Activated CD4-positive, alpha-beta T cell treated with anti-CD3 and anti-CD28 coated beads, Interleukin-2, amount 50 U/mL, for 16 hours (primary cell): Measurements from ENCODE around the gene ENTPD8.
"Not testable (repeated sequence)": the region's sequence is repeated elsewhere in the genome, so short reads cannot be mapped to it uniquely, and the experiment has no call there.

Experiments used
- DNase-seq: peaks from one replicate; pipeline ENCODE4 v3.0.0-alpha.2; 2020

ENTPD8 gene

DNA sequence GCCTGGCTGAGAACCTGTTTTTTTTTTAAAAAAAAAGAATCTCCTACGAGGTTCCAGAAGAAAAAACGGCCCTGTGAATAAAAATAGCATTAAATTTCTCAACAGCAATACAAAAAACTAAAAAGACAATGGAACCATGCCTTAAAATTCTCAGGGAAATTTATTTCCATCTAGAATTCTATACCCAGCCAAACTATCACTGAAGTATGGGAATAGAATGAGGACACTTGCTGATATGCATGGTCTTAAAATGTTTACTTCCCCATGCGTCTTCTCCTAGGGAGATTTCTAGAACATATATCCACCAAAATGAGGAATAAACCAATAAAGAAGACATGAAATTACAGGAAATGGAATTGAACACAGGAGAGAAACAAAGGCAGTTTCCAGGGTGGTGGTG, 34.5 kb upstream of the ENTPD8 start:
- DNase-seq, result no peak

- DNase-seq, result no peak
Observed at GRCh38 chr9:137474271-137474670, 33.1 kb upstream of the ENTPD8 start.

- no peak for DNase-seq
Observed at GRCh38 chr9:137470785-137471184, 29.6 kb upstream of the ENTPD8 start.

GRCh38 chr9:137467896-137468295, 26.7 kb upstream of the ENTPD8 start:
- no peak for DNase-seq

DNA sequence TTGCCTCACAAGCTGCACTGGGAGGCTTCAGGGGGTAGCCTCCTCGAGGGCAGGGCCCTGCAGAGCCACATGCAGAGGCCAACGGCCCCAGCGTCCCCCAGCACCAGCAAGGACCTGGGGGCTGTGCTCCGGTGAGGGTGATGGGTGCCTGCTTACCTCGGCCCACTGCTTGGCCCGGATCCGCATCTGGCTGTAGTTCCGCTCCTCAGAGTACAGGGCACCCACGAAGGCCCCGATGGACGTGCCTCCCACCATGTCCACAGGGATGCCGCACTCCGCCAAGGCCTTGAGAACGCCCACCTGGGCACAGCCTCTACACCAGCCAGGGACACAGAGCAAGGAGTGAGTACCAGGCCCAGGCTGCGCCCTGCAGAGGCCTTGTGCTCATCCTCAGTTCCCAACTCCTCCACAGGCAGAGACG, 26.0 kb upstream of the ENTPD8 start:
- DNase-seq, result no peak

- not testable (repeated sequence) for DNase-seq
Observed at GRCh38 chr9:137466389-137467085, 25.4 kb upstream of the ENTPD8 start.

DNA sequence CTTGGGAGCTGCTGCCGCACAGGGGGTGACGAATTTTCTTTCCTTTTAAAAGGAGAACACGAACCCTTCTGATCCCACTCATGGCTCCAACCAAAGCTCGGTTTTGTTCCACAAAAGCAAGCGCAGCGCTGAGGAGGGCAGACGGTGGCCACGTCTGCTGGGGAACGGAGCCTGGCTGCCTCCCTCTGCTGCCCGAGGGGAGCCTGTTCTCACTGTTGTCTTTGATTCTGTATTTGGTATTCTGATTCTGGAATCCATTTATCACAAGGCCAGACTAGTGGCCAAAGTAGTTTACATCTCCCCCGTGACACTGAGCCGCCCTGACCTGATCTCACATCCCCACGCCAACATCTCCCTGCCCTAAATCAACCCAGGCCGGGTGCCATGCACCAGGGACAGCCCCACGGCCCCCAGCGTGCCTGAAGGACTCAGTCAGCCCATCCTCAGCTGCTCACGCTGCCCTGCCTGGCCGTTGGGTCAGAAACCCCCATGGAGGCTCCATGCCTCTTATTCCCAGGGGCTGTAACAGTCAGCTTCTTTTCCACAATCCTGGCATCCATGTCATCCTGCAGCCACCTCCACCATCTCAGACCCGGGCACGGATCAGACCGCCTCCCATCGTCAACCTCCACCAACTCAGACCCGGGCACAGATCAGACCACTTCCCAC, 24.7 kb upstream of the ENTPD8 start:
- no peak for DNase-seq

DNA sequence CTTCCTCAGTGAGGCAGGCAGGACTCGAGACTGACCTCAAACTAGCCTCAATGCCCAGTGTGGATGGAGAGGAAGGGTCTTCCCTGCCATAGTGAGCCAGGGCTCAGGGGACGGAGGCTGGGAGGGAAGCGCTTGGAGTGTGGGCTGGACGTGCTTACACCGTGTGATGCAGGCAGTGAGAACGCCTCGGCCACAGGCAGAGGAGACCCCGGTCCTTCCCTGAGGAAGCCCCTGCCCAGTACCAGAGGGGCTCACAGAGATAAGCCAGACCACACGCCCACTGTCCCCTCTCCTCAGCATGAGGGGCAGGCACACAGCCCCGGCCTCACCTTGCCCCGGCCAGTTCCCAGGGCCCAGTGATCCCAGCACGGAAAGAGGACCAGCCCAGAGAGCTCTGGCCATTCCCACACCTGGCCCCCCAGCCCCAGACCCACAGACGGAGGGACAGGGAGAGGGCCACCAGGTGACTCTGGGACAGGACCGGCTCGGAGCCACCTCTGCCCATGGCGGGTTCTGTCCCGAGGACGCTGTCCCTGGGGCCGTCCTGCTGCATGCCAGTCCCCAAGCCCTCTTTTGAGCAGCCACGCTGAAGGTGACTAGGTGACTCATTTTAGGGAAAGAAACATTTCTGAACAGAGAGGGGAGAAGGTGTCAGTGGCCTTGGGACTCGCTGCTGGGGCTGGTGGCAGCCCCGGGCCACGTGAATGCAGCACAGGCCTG, 24.0 kb upstream of the ENTPD8 start:
- DNase-seq, result no peak

DNA sequence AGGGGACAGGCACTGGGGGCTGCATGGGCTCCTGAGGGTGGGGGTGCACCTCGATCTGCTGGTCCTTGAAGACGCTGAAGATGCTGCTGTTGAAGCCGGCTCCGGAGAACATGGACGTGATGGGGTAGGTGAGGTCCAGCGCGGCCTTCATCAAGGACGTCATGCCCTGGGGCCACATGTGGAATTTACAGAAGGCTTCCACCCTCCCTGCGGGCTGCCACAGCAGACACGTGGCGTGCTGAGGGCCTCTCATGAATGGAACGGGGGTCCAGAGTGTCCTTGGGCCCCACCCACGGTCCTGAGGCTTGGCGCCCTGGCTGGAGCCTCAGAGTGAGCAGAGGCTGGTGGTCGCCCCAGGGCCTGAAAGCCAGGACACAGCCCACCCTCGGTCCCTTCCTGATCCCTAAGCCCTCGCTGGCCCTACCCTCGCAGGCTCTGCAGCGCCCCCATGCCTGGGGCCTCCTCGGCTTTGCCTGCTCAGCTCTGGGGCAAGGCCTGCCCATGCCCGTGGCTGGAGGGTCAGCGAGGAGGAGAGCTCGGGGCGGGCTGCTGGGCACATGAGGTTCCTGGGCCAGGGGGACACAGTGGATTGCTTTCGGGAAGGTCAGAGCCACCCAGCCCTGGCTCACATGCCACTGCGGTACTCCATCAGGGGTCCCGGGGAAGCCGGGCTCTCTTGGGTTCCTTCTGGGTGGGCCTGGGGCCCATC, 23.3 kb upstream of the ENTPD8 start:
- no peak for DNase-seq

DNA sequence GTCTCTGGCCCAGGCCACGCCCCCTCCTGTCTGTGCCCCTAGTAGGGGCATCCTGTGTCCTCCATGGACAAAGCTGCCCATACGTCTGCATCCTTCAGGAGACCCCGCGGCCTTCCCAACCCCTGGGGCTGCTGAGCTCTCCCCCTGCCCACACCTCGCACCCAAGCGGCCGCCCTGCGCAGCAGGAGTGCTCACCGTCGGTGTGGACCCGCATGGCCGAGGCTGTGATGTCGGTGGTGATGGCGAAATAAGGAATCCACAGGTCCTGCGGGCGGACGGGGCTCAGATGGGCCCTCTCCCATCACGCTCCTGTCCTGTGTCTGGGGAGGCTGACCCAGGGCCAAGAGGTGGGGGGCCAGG, 22.8 kb upstream of the ENTPD8 start:
- no peak for DNase-seq

GRCh38 chr9:137462986-137463930, 22.1 kb upstream of the ENTPD8 start:
- no peak for DNase-seq

GRCh38 chr9:137462396-137462985, 21.3 kb upstream of the ENTPD8 start:
- no peak for DNase-seq

- peak; percentile 85 for DNase-seq
Observed at GRCh38 chr9:137461663-137462395, 20.7 kb upstream of the ENTPD8 start.

DNA sequence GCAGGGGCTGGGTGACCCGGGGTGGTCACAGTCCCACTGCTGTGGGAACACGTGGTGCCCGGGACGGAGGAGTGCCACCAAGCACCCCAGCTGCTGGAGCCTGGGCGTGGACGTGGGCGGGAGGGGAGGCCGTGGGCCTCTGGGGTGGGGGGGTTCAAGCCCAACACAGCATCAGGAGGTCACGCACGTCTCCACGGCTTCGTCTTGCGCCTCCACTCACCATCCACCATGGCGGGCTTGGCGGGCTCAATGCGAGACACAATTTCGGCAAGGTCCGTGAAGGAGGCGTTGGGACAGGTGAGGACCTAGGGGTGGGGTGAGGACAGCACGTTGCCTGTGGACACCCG, 20.1 kb upstream of the ENTPD8 start:
- no peak for DNase-seq

- DNase-seq, result no peak
Observed at GRCh38 chr9:137460363-137461315, 19.5 kb upstream of the ENTPD8 start.

GRCh38 chr9:137459601-137460362, 18.6 kb upstream of the ENTPD8 start:
- no peak for DNase-seq

- DNase-seq, result peak; percentile 94
Observed at GRCh38 chr9:137459152-137459600, 18.0 kb upstream of the ENTPD8 start, which contains the start of gene NSMF. Gene NSMF, minus strand, starts transcription at chr9:137459334. Its CDS starts 232 bp downstream, at chr9:137459102.

GRCh38 chr9:137458194-137459151, 17.3 kb upstream of the ENTPD8 start:
- no peak for DNase-seq
